HEK293T (cell line): ENCODE data around the gene NAIP.
"Not testable (repeated sequence)": the region's sequence is repeated elsewhere in the genome, so short reads cannot be mapped to it uniquely, and the experiment has no call there.

ENCODE experiments used
- CTCF ChIA-PET: fragments of 350-600 bp; formaldehyde crosslinking; extraction: SDS; loops from one replicate; lab custom pipeline; 2021; ENCODE audit warnings: antibody characterized with exemption, inconsistent platforms; lab: Yijun Ruan, JAX
- POLR2A ChIA-PET: fragments of 350-600 bp; formaldehyde crosslinking; extraction: SDS; loops from one replicate; lab custom pipeline; 2020; ENCODE audit warnings: antibody characterized with exemption, inconsistent platforms; lab: Yijun Ruan, JAX
- DNase-seq: peaks from one replicate; pipeline ENCODE4 v3.0.0; 2012; ENCODE audit warnings: mixed read lengths; ENCODE audit errors: extremely low spot score
- ARNT ChIP-seq: fragments of 450-650 bp; IDR thresholded peaks from 2 replicates; pipeline ENCODE4 v1.6.1; 2017; ENCODE audit warnings: mild to moderate bottlenecking
- BHLHE40 ChIP-seq: fragments of 450-650 bp; IDR thresholded peaks from 2 replicates; pipeline ENCODE4 v1.6.1; 2016; ENCODE audit warnings: mild to moderate bottlenecking, moderate library complexity, borderline replicate concordance
- CTBP1 ChIP-seq: fragments of 450-650 bp; IDR thresholded peaks from 2 replicates; pipeline ENCODE4 v1.6.1; 2016; ENCODE audit warnings: borderline replicate concordance
- ELF4 ChIP-seq: fragments of 450-650 bp; IDR thresholded peaks from 2 replicates; pipeline ENCODE4 v1.6.1; 2017; ENCODE audit warnings: antibody characterized with exemption
- FOXA1 ChIP-seq: fragments of 450-650 bp; IDR thresholded peaks from 2 replicates; pipeline ENCODE4 v1.6.1; 2016; ENCODE audit warnings: mild to moderate bottlenecking
- FOXK2 ChIP-seq: fragments of 450-650 bp; IDR thresholded peaks from 2 replicates; pipeline ENCODE4 v1.6.1; 2016; ENCODE audit warnings: mild to moderate bottlenecking
- FOXM1 ChIP-seq: fragments of 450-650 bp; IDR thresholded peaks from 2 replicates; pipeline ENCODE4 v1.6.1; 2017; ENCODE audit warnings: mild to moderate bottlenecking, borderline replicate concordance
- HDGF ChIP-seq: fragments of 450-650 bp; IDR thresholded peaks from 2 replicates; pipeline ENCODE4 v1.6.1; 2017; ENCODE audit warnings: antibody characterized with exemption, borderline replicate concordance
- L3MBTL2 ChIP-seq: fragments of 450-650 bp; conservative IDR thresholded peaks from 2 replicates; pipeline ENCODE4 v1.6.1; 2016; ENCODE audit warnings: mild to moderate bottlenecking
- LEF1 ChIP-seq: fragments of 450-650 bp; IDR thresholded peaks from 2 replicates; pipeline ENCODE4 v1.6.1; 2017; ENCODE audit warnings: mild to moderate bottlenecking, borderline replicate concordance
- NFRKB ChIP-seq: fragments of 450-650 bp; IDR thresholded peaks from 2 replicates; pipeline ENCODE4 v1.6.1; 2016; ENCODE audit warnings: mild to moderate bottlenecking, moderate library complexity
- PKNOX1 ChIP-seq: fragments of 450-650 bp; IDR thresholded peaks from 2 replicates; pipeline ENCODE4 v1.6.1; 2016
- SP1 ChIP-seq: fragments of 450-650 bp; IDR thresholded peaks from 2 replicates; pipeline ENCODE4 v1.6.1; 2017
- SUZ12 ChIP-seq: fragments of 450-650 bp; IDR thresholded peaks from 2 replicates; pipeline ENCODE4 v1.6.1; 2016; ENCODE audit warnings: mild to moderate bottlenecking
- TARDBP ChIP-seq: fragments of 450-650 bp; IDR thresholded peaks from 2 replicates; pipeline ENCODE4 v1.6.1; 2016
- ZNF384 ChIP-seq: fragments of 450-650 bp; IDR thresholded peaks from 2 replicates; pipeline ENCODE4 v1.6.1; 2016

The NAIP gene

DNA sequence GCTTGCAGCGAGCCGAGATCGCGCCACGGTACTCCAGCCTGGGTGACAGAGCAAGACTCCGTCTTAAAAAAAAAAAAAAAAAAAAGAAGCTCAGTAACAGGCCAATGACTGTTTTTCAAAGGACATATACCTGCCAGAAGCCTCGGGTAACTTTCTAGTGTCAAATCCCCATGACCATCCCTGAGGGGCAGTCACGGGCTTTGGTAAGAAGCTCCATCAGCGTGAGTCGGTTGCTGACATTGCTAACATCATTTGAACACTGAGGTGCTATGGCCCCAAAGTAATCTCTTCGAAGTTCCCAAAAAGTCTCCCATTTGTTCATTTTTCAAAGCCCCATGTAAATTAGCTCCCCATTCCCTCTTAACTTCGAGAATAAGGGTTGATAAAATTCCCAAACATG lies 11.6 kb downstream of the NAIP start:
- POLR2A ChIA-PET = no interaction called here
- no peak for DNase-seq
- CTCF ChIA-PET = no interaction called here
- no peak for TF ChIP-seq FOXA1
- no peak for TF ChIP-seq FOXK2
- no peak for TF ChIP-seq ARNT
- no peak for TF ChIP-seq LEF1
- TF ChIP-seq TARDBP = no peak
- TF ChIP-seq PKNOX1 = no peak
- no peak for TF ChIP-seq CTBP1
- no peak for TF ChIP-seq NFRKB
- TF ChIP-seq ZNF384 = no peak
- TF ChIP-seq BHLHE40 = no peak
- TF ChIP-seq L3MBTL2 = no peak
- TF ChIP-seq HDGF = no peak
- TF ChIP-seq SP1 = no peak
- TF ChIP-seq FOXM1 = no peak
- no peak for TF ChIP-seq ELF4
- TF ChIP-seq SUZ12 = no peak

- no peak for TF ChIP-seq FOXK2
- no peak for TF ChIP-seq CTBP1
- no peak for TF ChIP-seq LEF1
- TF ChIP-seq FOXA1 = no peak
- no peak for TF ChIP-seq L3MBTL2
- TF ChIP-seq PKNOX1 = no peak
- TF ChIP-seq SUZ12 = no peak
- no peak for TF ChIP-seq NFRKB
- no peak for DNase-seq
- POLR2A ChIA-PET = no interaction called here
- CTCF ChIA-PET = no interaction called here
Measured at GRCh38 chr5:71011194-71011792, 13.8 kb downstream of the NAIP start.

- POLR2A ChIA-PET, DNase-seq, CTCF ChIA-PET: not testable (repeated sequence)
Measured at GRCh38 chr5:71006983-71007382, 18.2 kb downstream of the NAIP start.

DNA sequence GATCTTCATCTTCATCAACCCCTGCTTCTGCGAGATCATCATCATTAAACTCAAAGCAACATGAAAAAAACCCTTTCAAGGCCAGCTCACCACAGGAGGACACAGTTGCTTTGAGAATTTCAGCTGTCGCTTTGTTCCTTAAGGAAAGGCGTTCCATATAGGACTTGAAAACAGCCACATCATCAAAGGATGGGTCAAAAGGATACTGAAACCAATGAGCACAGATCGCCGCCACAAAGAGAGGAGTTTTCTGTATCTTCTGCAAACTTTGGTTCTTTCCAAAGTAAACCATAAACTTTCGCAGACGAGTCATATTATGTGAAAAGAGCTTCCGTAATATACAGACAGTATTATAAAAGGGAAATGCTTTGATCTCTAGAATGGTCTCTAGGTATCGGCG lies 40.3 kb downstream of the NAIP start:
- POLR2A ChIA-PET, CTCF ChIA-PET, DNase-seq: not testable (repeated sequence)

DNA sequence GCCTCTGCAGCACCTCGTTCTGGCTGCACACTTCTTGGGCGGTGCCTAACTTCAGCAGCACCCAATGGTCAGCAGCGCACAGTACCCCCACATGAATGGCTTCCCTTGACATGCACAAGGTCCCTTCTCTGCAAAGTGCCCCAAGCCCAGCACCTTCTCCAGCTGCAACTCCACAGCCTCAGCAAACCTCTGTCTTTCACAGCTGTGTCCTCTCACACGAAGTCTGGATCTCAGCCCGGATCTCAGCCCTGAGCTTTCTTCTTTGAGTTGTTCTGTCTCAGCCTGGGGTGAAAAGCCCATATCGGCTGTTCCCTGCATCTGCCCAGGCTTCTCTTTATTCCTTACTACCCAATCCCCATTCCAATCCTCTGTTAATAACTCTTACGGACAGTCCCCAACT lies 57.9 kb downstream of the NAIP start:
- POLR2A ChIA-PET, CTCF ChIA-PET, DNase-seq: not testable (repeated sequence)

- POLR2A ChIA-PET, CTCF ChIA-PET, DNase-seq: not testable (repeated sequence)
Measured at GRCh38 chr5:70964531-70964930, 60.6 kb downstream of the NAIP start.

GRCh38 chr5:70953068-70953467 lies 72.1 kb downstream of the NAIP start:
- POLR2A ChIA-PET, CTCF ChIA-PET, DNase-seq: not testable (repeated sequence)

GRCh38 chr5:70932560-70932959 lies 92.6 kb downstream of the NAIP start:
- POLR2A ChIA-PET, CTCF ChIA-PET, DNase-seq: not testable (repeated sequence)

- DNase-seq, POLR2A ChIA-PET, CTCF ChIA-PET: not testable (repeated sequence)
Measured at GRCh38 chr5:70931709-70932368, 93.3 kb downstream of the NAIP start.

GRCh38 chr5:70925211-70925562 lies 100.0 kb downstream of the NAIP start:
- CTCF ChIA-PET, POLR2A ChIA-PET, DNase-seq: not testable (repeated sequence)
